GM21825 (cell line): ENCODE data around the gene MYMX.

ENCODE experiments used
- ATAC-seq: cut with Tn5 transposase; IDR thresholded peaks from one replicate; pipeline ENCODE4 v1.9.1; 2021; ENCODE audit warnings: mild to moderate bottlenecking, moderate library complexity; ENCODE audit not compliant: unreplicated experiment

Gene MYMX

GRCh38 chr6:44262467-44263353, 46.0 kb downstream of the MYMX start:
- ATAC-seq: no peak

DNA sequence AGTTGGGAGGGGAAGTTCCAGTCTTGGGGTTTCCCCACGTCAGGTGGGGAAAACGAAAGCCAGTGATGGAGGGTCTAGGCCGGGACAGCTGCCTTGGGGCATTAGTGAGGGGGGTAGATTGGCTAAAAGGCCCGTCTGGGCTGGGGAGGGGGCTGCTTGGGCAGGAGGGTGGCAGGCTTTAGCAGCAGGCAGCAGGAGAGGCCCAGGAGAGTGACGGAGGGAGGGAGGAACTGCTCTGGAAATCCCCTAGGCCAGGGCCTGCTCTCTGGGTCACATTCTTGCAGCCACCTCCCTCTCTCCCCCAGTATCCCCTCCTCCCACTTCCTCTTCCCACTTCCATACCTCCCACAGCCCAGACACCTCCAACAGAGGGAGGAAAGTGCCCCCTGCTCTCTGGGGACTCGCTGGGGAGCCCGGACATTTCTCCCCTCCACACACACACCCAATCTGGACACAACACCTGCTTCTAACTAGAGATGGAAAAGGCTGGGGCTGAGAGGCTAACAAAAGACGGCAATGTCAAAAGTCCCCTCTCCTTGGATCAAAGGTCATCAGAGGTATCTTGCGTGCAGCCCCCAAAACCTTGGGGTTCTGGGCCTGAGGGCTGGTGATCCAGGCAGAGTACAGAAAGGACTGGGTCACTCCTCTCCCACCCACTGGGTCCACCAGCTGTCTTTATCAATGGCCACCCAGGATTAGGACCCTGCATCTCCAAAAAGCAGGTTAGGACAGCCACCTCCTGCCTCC, 46.8 kb downstream of the MYMX start:
- peak; percentile 7 for ATAC-seq

DNA sequence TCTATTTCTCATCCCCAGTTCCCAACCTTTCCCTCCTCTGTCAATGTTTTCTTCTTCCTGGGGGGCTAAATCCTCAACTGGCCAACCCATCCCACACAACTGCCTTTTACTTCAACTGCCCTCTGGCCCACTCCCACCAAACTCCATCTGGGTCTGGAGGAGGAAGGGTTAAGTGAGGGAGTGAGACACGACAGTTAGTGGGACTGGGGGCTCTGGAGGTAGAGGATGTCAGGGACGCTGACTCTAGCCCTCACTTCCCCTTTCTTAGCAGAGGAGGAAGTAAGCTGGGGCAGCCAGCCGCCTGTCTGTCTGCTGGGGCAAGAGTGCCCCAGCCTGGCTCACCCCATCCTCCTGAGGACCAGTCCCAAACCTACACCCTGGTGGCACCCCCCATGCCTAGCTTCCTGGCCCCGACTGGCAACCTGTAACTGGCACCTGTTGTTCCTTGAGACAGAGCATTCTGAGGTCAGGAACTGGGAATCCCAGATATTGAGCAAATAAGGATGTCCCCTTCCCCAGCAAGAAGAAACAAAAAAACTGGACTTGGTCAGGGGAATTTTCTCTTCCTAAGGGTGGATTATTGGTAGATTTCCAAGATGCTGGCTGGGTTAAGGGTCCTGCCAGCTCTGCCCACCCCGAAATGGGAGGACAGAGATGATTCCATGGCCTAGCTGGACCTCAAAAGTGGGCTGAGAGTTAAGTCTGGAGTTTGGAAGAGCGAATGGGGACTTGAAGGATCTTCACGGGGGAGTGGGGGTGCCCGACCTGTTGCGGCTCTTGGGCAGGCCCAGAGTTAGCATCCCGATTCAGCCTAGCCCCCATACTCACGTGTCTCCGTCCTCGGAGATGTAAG, 47.7 kb downstream of the MYMX start:
- no peak for ATAC-seq

DNA sequence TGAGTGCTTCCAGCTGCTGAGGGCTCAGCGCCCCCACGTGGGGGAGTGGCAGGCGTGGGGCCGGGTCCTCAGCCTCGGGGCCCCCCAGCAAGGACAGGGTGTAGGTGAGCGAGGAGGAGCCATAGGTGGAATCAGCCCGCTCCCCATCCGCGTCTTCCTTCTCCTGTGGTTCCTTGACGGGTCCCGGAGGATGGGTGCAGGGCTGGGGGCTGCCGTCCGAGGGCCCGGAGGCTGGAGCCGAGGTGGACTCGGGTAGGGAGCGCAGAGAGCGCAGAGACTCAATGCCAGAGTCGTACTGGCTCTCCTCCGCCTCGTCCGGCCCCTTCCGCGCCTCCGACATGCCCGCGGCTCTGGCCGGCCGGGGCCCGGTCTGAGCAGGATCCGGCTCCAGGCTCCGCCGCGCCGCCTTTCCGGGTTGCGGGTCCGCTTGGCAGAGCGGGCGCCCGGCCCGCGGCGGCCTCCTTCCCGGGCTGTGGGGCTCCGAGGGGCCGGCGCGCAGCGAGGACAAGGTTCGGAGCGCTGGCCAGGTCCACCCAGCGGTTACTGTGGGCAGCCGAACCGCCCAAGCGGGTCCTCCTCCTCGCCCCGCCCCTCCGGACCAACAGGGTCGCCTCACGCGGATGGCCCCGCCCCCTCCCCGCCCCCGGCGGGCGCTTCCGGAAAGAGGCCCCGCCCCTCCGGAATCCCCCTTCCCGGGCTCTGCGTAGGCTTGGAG, 48.4 kb downstream of the MYMX start, which contains the start of gene NFKBIE:
Gene NFKBIE (minus strand): TSS at position 545 of the 715 bp plus-strand sequence. CDS start 205 bp downstream, at position 340.
- peak; percentile 41 for ATAC-seq

- no peak for ATAC-seq
Measured at GRCh38 chr6:44265722-44266233, 49.1 kb downstream of the MYMX start.

DNA sequence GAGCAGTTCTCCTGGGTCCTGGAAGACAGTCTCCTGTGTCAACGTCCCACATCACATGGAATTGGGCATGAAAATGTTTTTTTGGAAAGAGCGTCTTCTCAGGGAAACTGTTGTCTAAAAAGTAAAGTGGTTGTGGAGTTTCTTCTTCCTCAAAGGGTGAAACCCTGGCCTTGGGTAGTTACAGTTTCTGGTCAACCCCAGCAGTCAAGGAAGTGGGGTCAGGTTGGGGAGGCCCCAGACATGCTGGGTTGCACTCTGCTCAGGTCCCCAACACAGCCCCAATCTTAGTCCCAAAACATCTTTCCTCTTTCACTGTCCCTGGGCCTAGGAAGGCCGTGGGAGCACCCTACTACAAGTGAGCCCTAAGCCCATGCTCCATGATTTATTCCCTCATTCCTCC, 49.6 kb downstream of the MYMX start:
- ATAC-seq: peak; percentile 33

- no peak for ATAC-seq
Measured at GRCh38 chr6:44267252-44267651, 50.5 kb downstream of the MYMX start.
